Epidermal melanocyte (primary cell): Measurements from ENCODE around the gene GALNT18.

Experiments used
- DNase-seq: peaks from one replicate; pipeline ENCODE4 v3.0.0; 2011; ENCODE audit warnings: low spot score; ENCODE audit not compliant: insufficient read length

Gene GALNT18

GRCh38 chr11:11624926-11625325 is 3.1 kb upstream of the GALNT18 start:
- no peak for DNase-seq

GRCh38 chr11:11624204-11624603 is 2.4 kb upstream of the GALNT18 start:
- DNase-seq, result no peak

- no peak for DNase-seq
These were observed 967 bp upstream of the GALNT18 start for GRCh38 chr11:11622772-11623171.

GRCh38 chr11:11622340-11622706 is 518 bp upstream of the GALNT18 start:
- DNase-seq, result no peak

- no peak for DNase-seq
These were observed 758 bp downstream of the GALNT18 start for GRCh38 chr11:11620921-11621572.

- DNase-seq, result no peak
These were observed 1.5 kb downstream of the GALNT18 start for GRCh38 chr11:11620173-11620920.

- no peak for DNase-seq
These were observed 2.8 kb downstream of the GALNT18 start for GRCh38 chr11:11618973-11619435.

- DNase-seq, result no peak
These were observed 6.7 kb downstream of the GALNT18 start for GRCh38 chr11:11615086-11615485.

GRCh38 chr11:11612439-11612838 is 9.4 kb downstream of the GALNT18 start:
- no peak for DNase-seq

- no peak for DNase-seq
These were observed 10.4 kb downstream of the GALNT18 start for GRCh38 chr11:11611381-11611780.

- DNase-seq, result no peak
These were observed 13.0 kb downstream of the GALNT18 start for GRCh38 chr11:11608783-11609232.

- no peak for DNase-seq
These were observed 14.0 kb downstream of the GALNT18 start for GRCh38 chr11:11607772-11608171.

- no peak for DNase-seq
These were observed 15.9 kb downstream of the GALNT18 start for GRCh38 chr11:11605821-11606450.

GRCh38 chr11:11605181-11605580 is 16.6 kb downstream of the GALNT18 start:
- DNase-seq, result no peak

GRCh38 chr11:11604370-11604990 is 17.3 kb downstream of the GALNT18 start:
- DNase-seq, result no peak

GRCh38 chr11:11602011-11602410 is 19.8 kb downstream of the GALNT18 start:
- no peak for DNase-seq

- no peak for DNase-seq
These were observed 21.5 kb downstream of the GALNT18 start for GRCh38 chr11:11600288-11600687.

- no peak for DNase-seq
These were observed 23.6 kb downstream of the GALNT18 start for GRCh38 chr11:11598243-11598642.

- no peak for DNase-seq
These were observed 27.6 kb downstream of the GALNT18 start for GRCh38 chr11:11594162-11594561.

GRCh38 chr11:11592146-11592684 is 29.6 kb downstream of the GALNT18 start:
- DNase-seq, result no peak

GRCh38 chr11:11589437-11589836 is 32.4 kb downstream of the GALNT18 start:
- no peak for DNase-seq

GRCh38 chr11:11588891-11589290 is 32.9 kb downstream of the GALNT18 start:
- no peak for DNase-seq
